ENCODE data around the gene GFRA4. TPM values are rescaled to one million over a fixed set of nuclear protein-coding genes. Genes with fewer than 3 reads are reported as not detected.

GFRA4 gene
- total RNA-seq, 1 experiment from 2014 or later, result not detected

DNA sequence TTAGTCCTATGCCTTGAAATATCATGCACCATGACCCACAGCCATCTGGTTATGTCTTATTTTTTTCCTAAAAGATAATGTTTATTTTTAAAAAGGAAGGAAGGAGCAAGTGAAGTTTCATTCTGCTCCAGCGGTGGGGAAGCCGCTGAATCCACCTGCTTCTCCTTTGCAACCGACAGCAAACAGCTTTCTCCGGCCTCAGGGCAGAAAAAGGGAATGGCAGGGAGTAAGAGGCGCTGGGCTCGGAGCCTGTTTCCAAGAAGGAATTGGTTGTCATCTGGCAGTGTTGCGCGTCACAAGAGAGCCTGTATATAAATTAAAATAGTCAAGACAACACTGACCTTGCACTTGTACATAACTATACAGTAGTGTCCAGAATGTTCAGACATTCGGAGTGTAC, 14.2 kb downstream of the GFRA4 start:
- WGBS (ENCODE audit: extremely low coverage, insufficient read length, low lambda C conversion rate), result no CpG with 5 or more reads among the region's 9 CpGs
- Histone ChIP-seq H3K14ac (ENCODE audit: insufficient read depth, low read length) (no peak overlapping the region), H3K56ac (ENCODE audit: insufficient read length, low read depth, low read length) (no peak overlapping the region), H2BK5ac (ENCODE audit: insufficient read length, low read length) (no peak overlapping the region), H3K18ac (ENCODE audit: insufficient read length, low read depth, low read length) (no peak overlapping the region), H3K4ac (ENCODE audit: low read depth, low read length) (no peak overlapping the region), H4K91ac (ENCODE audit: insufficient read length, low read depth, low read length) (no peak overlapping the region), H4K5ac (ENCODE audit: insufficient read length, low read depth, low read length) (no peak overlapping the region), H2BK120ac (ENCODE audit: low read depth, low read length, poor library complexity, severe bottlenecking) (no peak overlapping the region), H3K23ac (ENCODE audit: insufficient read length, low read depth, low read length) (no peak overlapping the region), H3K4me2 (ENCODE audit: insufficient read depth, insufficient read length, low read length) (no peak overlapping the region), H4K20me1 (ENCODE audit: control insufficient read depth, insufficient read depth, insufficient read length) (no peaks in the 10 kb centered on the region), H3K79me2 (ENCODE audit: insufficient read depth, low read length) (no peaks in the 10 kb centered on the region), H4K8ac (replicated peaks; ENCODE audit: insufficient read length, low read depth, low read length) (no peak overlapping the region), H3K4me1 (ENCODE audit: insufficient read depth, low read length) (no peaks in the 10 kb centered on the region), H3K23me2 (ENCODE audit: insufficient read length, low read depth, low read length, poor library complexity, severe bottlenecking) (no peaks in the 10 kb centered on the region), H2AK5ac (ENCODE audit: insufficient read length, low read length) (no peak overlapping the region), H3K9ac (ENCODE audit: extremely low read depth, insufficient read length, low read length) (no peak overlapping the region), H2BK15ac (ENCODE audit: low read depth, low read length) (no peak overlapping the region), H3K79me1 (ENCODE audit: insufficient read depth, low read depth, low read length, poor library complexity, severe bottlenecking) (no peaks in the 10 kb centered on the region), H3K9me3 (ENCODE audit: control insufficient read depth, low read depth, low read length) (no peaks in the 10 kb centered on the region), H3K27me3 (ENCODE audit: insufficient read depth, low read length) (no peaks in the 10 kb centered on the region), H2BK12ac (ENCODE audit: insufficient read length, low read depth, low read length) (no peak overlapping the region), H3T11ph (ENCODE audit: low read length) (no peak overlapping the region), H2BK20ac (ENCODE audit: low read depth, low read length, poor library complexity, severe bottlenecking) (no peak overlapping the region), H3K27ac (ENCODE audit: insufficient read length, low read depth, low read length) (no peak overlapping the region), H2AFZ (ENCODE audit: low read length) (no peak overlapping the region)
- H3K4me1 Mint-ChIP-seq, result peaks cover 12 to 13% of the 10 kb centered on the region in 2 experiments
- H3K36me3 Mint-ChIP-seq (ENCODE audit: insufficient read depth in 1 of 3, low read depth in 3 of 3), result peaks cover 0 to 10% (median 0%) of the 10 kb centered on the region in 3 experiments; a peak in 4 of 7 replicates
- DNase-seq, result no peak
- no peaks in the 10 kb centered on the region for H3K27me3 Mint-ChIP-seq (ENCODE audit: low read depth)
- TF ChIP-seq, protein P1, sequence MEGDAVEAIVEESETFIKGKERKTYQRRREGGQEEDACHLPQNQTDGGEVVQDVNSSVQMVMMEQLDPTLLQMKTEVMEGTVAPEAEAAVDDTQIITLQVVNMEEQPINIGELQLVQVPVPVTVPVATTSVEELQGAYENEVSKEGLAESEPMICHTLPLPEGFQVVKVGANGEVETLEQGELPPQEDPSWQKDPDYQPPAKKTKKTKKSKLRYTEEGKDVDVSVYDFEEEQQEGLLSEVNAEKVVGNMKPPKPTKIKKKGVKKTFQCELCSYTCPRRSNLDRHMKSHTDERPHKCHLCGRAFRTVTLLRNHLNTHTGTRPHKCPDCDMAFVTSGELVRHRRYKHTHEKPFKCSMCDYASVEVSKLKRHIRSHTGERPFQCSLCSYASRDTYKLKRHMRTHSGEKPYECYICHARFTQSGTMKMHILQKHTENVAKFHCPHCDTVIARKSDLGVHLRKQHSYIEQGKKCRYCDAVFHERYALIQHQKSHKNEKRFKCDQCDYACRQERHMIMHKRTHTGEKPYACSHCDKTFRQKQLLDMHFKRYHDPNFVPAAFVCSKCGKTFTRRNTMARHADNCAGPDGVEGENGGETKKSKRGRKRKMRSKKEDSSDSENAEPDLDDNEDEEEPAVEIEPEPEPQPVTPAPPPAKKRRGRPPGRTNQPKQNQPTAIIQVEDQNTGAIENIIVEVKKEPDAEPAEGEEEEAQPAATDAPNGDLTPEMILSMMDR (conservative IDR thresholded peaks at IDR 0.05), result no peak
- H3K4me3 Mint-ChIP-seq, result no peak overlapping the region
- no peak overlapping the region for H3K27ac Mint-ChIP-seq
- H3K9me3 Mint-ChIP-seq, result no peaks in the 10 kb centered on the region
